Measurements from ENCODE around the gene CMTM8. TPM values are rescaled to one million over a fixed set of nuclear protein-coding genes. Genes with fewer than 3 reads are reported as not detected.

Gene CMTM8, protein sequence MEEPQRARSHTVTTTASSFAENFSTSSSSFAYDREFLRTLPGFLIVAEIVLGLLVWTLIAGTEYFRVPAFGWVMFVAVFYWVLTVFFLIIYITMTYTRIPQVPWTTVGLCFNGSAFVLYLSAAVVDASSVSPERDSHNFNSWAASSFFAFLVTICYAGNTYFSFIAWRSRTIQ
- 2.2 and 2.3 TPM in 2 replicates for total RNA-seq

DNA sequence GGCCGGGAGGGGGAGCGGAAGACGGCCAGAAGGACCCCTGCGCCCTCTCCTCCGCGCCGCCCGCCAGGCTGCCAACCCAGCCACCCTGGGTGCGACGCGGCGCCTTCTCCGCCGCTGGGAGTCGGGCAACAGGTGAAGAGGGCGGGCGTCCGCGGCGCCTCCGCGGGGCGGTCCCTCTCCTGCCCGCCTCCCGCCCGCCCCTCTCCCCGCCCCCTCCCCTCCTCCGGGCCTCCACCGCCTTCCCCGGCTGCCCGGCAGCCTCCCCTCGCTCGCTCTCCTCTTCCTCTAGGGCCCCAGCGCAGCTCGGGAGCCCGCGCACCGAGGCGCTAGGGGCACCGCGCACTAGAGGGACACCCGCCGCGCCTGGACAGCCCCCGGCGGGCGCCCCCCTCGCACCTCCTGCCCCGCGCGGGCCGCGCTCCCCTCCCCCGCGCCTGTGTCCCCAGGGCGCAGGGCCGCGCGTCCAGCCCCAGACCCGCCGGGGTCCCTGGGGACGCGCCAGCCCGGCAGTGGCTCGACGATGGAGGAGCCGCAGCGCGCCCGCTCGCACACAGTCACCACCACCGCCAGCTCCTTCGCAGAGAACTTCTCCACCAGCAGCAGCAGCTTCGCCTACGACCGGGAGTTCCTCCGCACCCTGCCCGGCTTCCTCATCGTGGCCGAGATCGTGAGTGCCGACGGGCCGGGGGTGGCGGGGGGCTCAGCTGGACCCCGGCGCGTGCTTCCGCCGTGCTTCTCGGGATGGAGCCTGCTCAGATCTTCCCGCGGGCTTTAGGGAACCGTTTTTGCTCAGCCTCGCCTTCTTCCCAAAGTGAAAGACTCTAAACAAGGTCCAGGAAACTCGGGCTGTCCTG lies at the start of gene CMTM8:
TSS of gene CMTM8 (plus strand) at position 228 of the 854 bp plus-strand sequence. CDS start at position 521, 293 bp downstream.

DNA sequence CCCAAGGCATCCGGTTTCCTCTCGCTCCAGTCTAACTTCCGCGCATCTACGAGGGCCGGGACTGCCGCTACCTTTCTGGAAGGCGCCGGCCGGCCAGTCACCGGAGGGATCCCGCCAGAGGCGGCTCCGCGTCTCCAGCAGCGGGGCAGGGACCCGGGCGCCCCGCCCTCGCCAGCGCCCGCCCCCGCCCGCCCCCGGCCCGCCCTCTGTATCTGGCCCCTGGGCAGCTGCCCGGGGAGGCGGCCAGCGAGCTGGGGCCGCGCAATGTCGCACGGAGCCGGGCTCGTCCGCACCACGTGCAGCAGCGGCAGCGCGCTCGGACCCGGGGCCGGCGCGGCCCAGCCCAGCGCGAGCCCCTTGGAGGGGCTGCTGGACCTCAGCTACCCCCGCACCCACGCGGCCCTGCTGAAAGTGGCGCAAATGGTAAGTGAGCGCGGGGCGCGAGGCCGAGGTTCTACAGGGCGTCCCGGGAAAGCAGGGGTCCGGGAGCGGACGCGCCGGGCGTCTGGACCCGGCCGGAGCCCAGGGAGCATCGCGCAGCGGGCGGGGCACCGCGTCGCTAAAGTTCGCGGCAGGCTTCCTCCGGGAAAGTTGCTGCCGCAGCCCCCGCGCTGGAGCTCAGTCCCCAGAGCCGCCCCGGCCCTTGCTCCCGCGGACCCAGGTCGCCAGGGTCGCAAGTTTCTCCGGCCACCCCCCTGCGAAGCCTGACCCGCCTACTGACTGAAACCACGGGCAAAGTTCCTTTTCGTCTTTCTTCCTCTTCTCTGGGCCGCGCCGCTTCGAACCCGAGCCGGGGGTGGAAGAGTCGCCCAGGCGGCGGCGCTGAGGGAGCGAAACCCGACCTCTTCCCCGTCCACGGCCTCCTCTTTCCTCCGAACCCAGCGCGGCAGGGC lies 153.4 kb downstream of the CMTM8 start, which contains the start of gene CMTM7:
TSS of gene CMTM7 (plus strand) at position 211 of the 893 bp plus-strand sequence. CDS start at position 265, 54 bp downstream.

Other genes with a start within 250 kb of the CMTM8 start
- 13.7 and 15.4 TPM in 2 replicates for gene GPD1L, start 132.1 kb upstream of the CMTM8 start, total RNA-seq
- gene CMTM7, start 153.2 kb downstream of the CMTM8 start, total RNA-seq: 14.3 and 16.1 TPM in 2 replicates